Measurements from ENCODE around the gene KRTAP10-5.
"Not testable (repeated sequence)": the region's sequence is repeated elsewhere in the genome, so short reads cannot be mapped to it uniquely, and the experiment has no call there.

Gene KRTAP10-5

GRCh38 chr21:44610157-44610843 is 29.9 kb upstream of the KRTAP10-5 start:
- DNase-seq = not testable (repeated sequence)

GRCh38 chr21:44609193-44609592 is 28.8 kb upstream of the KRTAP10-5 start:
- DNase-seq = no peak

- no peak for DNase-seq
Measured at GRCh38 chr21:44606495-44606894, 26.1 kb upstream of the KRTAP10-5 start.

GRCh38 chr21:44603911-44604310 is 23.5 kb upstream of the KRTAP10-5 start:
- DNase-seq = no peak

GRCh38 chr21:44603109-44603875 is 22.9 kb upstream of the KRTAP10-5 start:
- no peak for DNase-seq

GRCh38 chr21:44602463-44602850 is 22.1 kb upstream of the KRTAP10-5 start:
- no peak for DNase-seq

- no peak for DNase-seq
Measured at GRCh38 chr21:44601596-44602462, 21.4 kb upstream of the KRTAP10-5 start.

GRCh38 chr21:44601091-44601490 is 20.7 kb upstream of the KRTAP10-5 start:
- not testable (repeated sequence) for DNase-seq

GRCh38 chr21:44600118-44600978 is 19.9 kb upstream of the KRTAP10-5 start, which contains the start of gene KRTAP10-7:
Gene KRTAP10-7 (plus strand): TSS chr21:44600597. CDS start chr21:44600622, 25 bp downstream.
- DNase-seq = not testable (repeated sequence)

- DNase-seq = no peak
Measured at GRCh38 chr21:44599264-44600029, 19.0 kb upstream of the KRTAP10-5 start.

GRCh38 chr21:44598061-44598460 is 17.7 kb upstream of the KRTAP10-5 start:
- DNase-seq = no peak

GRCh38 chr21:44596068-44596725 is 15.8 kb upstream of the KRTAP10-5 start:
- DNase-seq = no peak

GRCh38 chr21:44595524-44595923 is 15.1 kb upstream of the KRTAP10-5 start:
- DNase-seq = no peak

GRCh38 chr21:44594406-44594916 is 14.1 kb upstream of the KRTAP10-5 start:
- no peak for DNase-seq

GRCh38 chr21:44593598-44594405 is 13.4 kb upstream of the KRTAP10-5 start:
- no peak for DNase-seq

- DNase-seq = no peak
Measured at GRCh38 chr21:44592446-44593311, 12.3 kb upstream of the KRTAP10-5 start, which contains the start of gene KRTAP10-6. Gene KRTAP10-6 (minus strand): TSS chr21:44592505. CDS start chr21:44592484, 21 bp downstream.

GRCh38 chr21:44591801-44592130 is 11.4 kb upstream of the KRTAP10-5 start:
- not testable (repeated sequence) for DNase-seq
